Measurements from ENCODE around the gene SPATA9. TPM values are rescaled to one million over a fixed set of nuclear protein-coding genes. Genes with fewer than 3 reads are reported as not detected.

SPATA9 gene
- total and polyA plus RNA-seq, 2 of the 8 experiments (the other 6 are each of a cell fraction or from before 2014, with no cell fraction given) = not detected

DNA sequence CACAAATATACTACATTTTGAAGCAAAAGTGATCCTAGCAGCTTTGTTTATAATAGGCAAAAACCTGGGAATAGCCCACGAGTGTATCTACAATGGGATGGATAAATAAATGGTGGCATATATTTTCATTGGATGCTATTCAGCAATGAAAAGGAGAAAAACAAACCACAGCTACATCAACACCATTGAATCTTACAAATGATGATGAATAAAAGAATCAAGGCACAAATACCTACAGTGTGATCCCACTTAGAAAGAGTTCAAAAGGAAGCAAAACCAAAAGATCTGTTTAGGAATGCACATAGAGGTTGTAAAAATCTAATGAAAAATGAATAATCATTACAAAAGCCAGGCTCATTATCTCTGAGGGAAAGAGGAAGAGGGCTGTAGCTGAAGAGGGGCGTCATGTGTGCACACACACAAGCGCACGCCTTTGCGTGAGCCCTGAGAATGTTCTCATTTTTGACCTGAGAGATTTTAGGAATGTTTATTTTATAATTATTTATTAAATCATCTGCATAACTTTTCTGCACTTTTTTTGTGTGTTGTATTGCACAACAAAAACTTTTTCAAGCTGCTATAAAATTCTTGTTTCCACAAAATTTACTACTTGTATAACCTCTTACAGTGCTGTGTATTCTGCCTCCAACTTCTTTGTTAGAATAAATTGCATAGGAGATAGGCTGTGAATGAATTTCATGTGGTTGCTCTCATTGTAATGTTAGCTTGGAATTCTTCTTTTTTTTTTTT, 42.5 kb upstream of the SPATA9 start:
- H4K5ac ChIP-seq (ENCODE audit: insufficient read length, low read depth, low read length) = no peak overlapping the region
- no peak overlapping the region for H2BK12ac ChIP-seq (ENCODE audit: low read depth, low read length)
- H2BK15ac ChIP-seq (ENCODE audit: low read length) = no peak overlapping the region
- 91% methylated on average over 5 of the region's 5 CpGs; no CpG with 5 or more reads in 1 of the 2 experiments for WGBS, 2 experiments (ENCODE audit: extremely low coverage in 1 of 2, insufficient coverage in 1 of 2, insufficient read length in 1 of 2, insufficient replicate concordance in 2 of 2, low coverage in 1 of 2, low lambda C conversion rate in 2 of 2, missing lambda C conversion rate in 1 of 2)
- H3K4me2 ChIP-seq (ENCODE audit: insufficient read depth in 1 of 2, low read depth in 2 of 2, low read length in 2 of 2) = no peak overlapping the region
- no peak for DNase-seq (ENCODE audit: low read depth in 1 of 2, low spot score in 2 of 2)
- H3K9ac ChIP-seq (replicated peaks in 1 of 4; ENCODE audit: extremely low read depth in 1 of 4, low read depth in 3 of 4, low read length in 3 of 4) = no peak overlapping the region
- H3K79me1 ChIP-seq (ENCODE audit: low read depth, low read length) = no peaks in the 10 kb centered on the region
- H3K14ac ChIP-seq (ENCODE audit: insufficient read length) = no peak overlapping the region
- no peak overlapping the region for H2BK5ac ChIP-seq (ENCODE audit: low read depth, low read length)
- no peak overlapping the region for H3K18ac ChIP-seq (ENCODE audit: extremely low read depth, low read length)
- no peak overlapping the region for H3K4ac ChIP-seq (replicated peaks; ENCODE audit: insufficient read length, low read depth, low read length)
- H3K27me3 ChIP-seq (replicated peaks in 1 of 4; ENCODE audit: control insufficient read depth in 3 of 4, extremely low read depth in 1 of 4, insufficient read depth in 3 of 4, low read length in 3 of 4) = peaks cover 0 to 13% (median 8%) of the 10 kb centered on the region in 4 experiments; a peak in 4 of 7 replicates
- no peak overlapping the region for H3K56ac ChIP-seq (replicated peaks; ENCODE audit: insufficient read length, low read depth, low read length)
- no peak overlapping the region for H3K23ac ChIP-seq (ENCODE audit: insufficient read length)
- no peak overlapping the region for H2AFZ ChIP-seq (ENCODE audit: low read length)
- no peak overlapping the region for H2BK20ac ChIP-seq (ENCODE audit: low read length)
- H3K9me3 ChIP-seq (ENCODE audit: insufficient read depth in 2 of 2, low read depth in 1 of 2, low read length in 1 of 2) = no peaks in the 10 kb centered on the region
- peaks cover 0 to 11% (median 8%) of the 10 kb centered on the region in 4 experiments; a peak in 5 of 7 replicates for H3K4me1 ChIP-seq (replicated peaks in 1 of 4; ENCODE audit: control insufficient read depth in 3 of 4, insufficient read depth in 4 of 4, low read length in 3 of 4)
- ChIA-PET POLR2A (ENCODE audit: partially characterized antibody) (interaction anchor here (0.6 kb wide), 1 partner anchor 28 kb away, joined by 3 read pairs; no protein-coding TSS in a partner anchor), CTCF (ENCODE audit: partially characterized antibody) (interaction anchor here (1.1 to 1.4 kb wide), 4 partner anchors 15 to 61 kb away, joined by 3 to 5 read pairs (median 4); no protein-coding TSS in a partner anchor)
- H4K91ac ChIP-seq (replicated peaks; ENCODE audit: insufficient read length, low read length) = no peak overlapping the region
- H3K4me3 ChIP-seq (ENCODE audit: extremely low read depth in 1 of 4, insufficient read depth in 2 of 4, low read depth in 3 of 4, low read length in 4 of 4) = no peak overlapping the region
- no peak overlapping the region for H4K8ac ChIP-seq (ENCODE audit: extremely low read depth, insufficient read depth, low read length)
- H3K27ac ChIP-seq (ENCODE audit: low read depth, low read length) = no peak overlapping the region
- H2BK120ac ChIP-seq (replicated peaks; ENCODE audit: low read depth, low read length) = no peak overlapping the region
- no peaks in the 10 kb centered on the region for H4K20me1 ChIP-seq (replicated peaks in 1 of 2; ENCODE audit: control insufficient read depth in 1 of 2, insufficient read depth in 2 of 2, low read length in 2 of 2)
- H2AK5ac ChIP-seq (ENCODE audit: low read depth, low read length) = no peak overlapping the region
- H3K79me2 ChIP-seq (ENCODE audit: control insufficient read depth in 1 of 2, insufficient read depth in 2 of 2, low read length in 2 of 2) = no peaks in the 10 kb centered on the region
- H3K36me3 ChIP-seq (ENCODE audit: control insufficient read depth in 2 of 4, insufficient read depth in 4 of 4, low read length in 3 of 4) = no peaks in the 10 kb centered on the region
- H3K23me2 ChIP-seq (ENCODE audit: low read depth, low read length) = no peaks in the 10 kb centered on the region
- no peak for FAIRE-seq
- TF ChIP-seq MAFK (IDR thresholded peaks at IDR 0.05; ENCODE audit: low read depth, low read length) (no peak), TAF1 (IDR thresholded peaks at IDR 0.05; ENCODE audit: low read depth, low read length) (no peak), GTF2F1 (IDR thresholded peaks at IDR 0.05; ENCODE audit: borderline replicate concordance, low read depth, low read length) (no peak), ATF3 (IDR thresholded peaks at IDR 0.05; ENCODE audit: insufficient read depth, low read depth, low read length) (no peak), EGR1 (IDR thresholded peaks at IDR 0.05; ENCODE audit: borderline replicate concordance, low read depth, low read length) (no peak), RXRA (IDR thresholded peaks at IDR 0.05; ENCODE audit: insufficient read depth, low read depth, low read length) (no peak)
